HepG2 (cell line): Measurements from ENCODE around the gene INTS3. TPM values are rescaled to one million over a fixed set of nuclear protein-coding genes. Genes with fewer than 3 reads are reported as not detected.

ENCODE experiments used
- ATF6 ChIP-seq: sonication (generic); formaldehyde crosslinking; conservative IDR thresholded peaks from 2 replicates; pipeline ENCODE4 v1.4.0; 2020; ENCODE audit warnings: missing genetic modification reagents
- BCL6 ChIP-seq: IDR thresholded peaks from 2 replicates; pipeline ENCODE4 v1.6.1; 2016; ENCODE audit warnings: missing genetic modification reagents, missing compliant biosample characterization
- BHLHE40 ChIP-seq: IDR thresholded peaks from 2 replicates; pipeline ENCODE4 v1.6.1; 2011; ENCODE audit warnings: low read length, improper control_type of control experiment
- CTCF ChIP-seq: sonication (generic); formaldehyde crosslinking; IDR thresholded peaks from 2 replicates; pipeline ENCODE4 v1.5.0; 2020; ENCODE audit warnings: mild to moderate bottlenecking, missing genetic modification reagents, moderate library complexity
- FOXA1 ChIP-seq, 2 experiments: fragments of 450-650 bp in 1 of 2; sonication (generic) in 1 of 2; formaldehyde crosslinking in 1 of 2; IDR thresholded peaks; 2 replicates each; pipeline versions ENCODE4 v1.4.0 to v1.6.1; 2016 to 2020; ENCODE audit warnings: missing genetic modification reagents in 1 of 2
- KLF6 ChIP-seq: IDR thresholded peaks from 2 replicates; pipeline ENCODE4 v1.8.0; 2016; ENCODE audit warnings: missing biosample characterization, missing genetic modification reagents
- MNT ChIP-seq: fragments of 450-650 bp; IDR thresholded peaks from 2 replicates; pipeline ENCODE4 v1.6.1; 2016
- NFE2 ChIP-seq: sonication (generic); formaldehyde crosslinking; IDR thresholded peaks from 2 replicates; pipeline ENCODE4 v1.4.0; 2020; ENCODE audit warnings: missing genetic modification reagents
- PHB2 ChIP-seq: fragments of 450-650 bp; IDR thresholded peaks from 2 replicates; pipeline ENCODE4 v1.6.1; 2018; ENCODE audit not compliant: partially characterized antibody
- RXRA ChIP-seq: sonication (generic); formaldehyde crosslinking; IDR thresholded peaks from 2 replicates; pipeline ENCODE4 v1.5.1; 2020; ENCODE audit warnings: missing genetic modification reagents
- SMAD3 ChIP-seq: sonication (generic); formaldehyde crosslinking; IDR thresholded peaks from 2 replicates; pipeline ENCODE4 v1.4.0; 2020; ENCODE audit warnings: missing genetic modification reagents
- SMC3 ChIP-seq: IDR thresholded peaks from 2 replicates; pipeline ENCODE4 v1.6.1; 2011; ENCODE audit warnings: low read length, improper control_type of control experiment
- SRY ChIP-seq: sonication (generic); formaldehyde crosslinking; IDR thresholded peaks from 2 replicates; pipeline ENCODE4 v1.8.0; 2022; ENCODE audit warnings: mild to moderate bottlenecking, missing genetic modification reagents
- ZBTB3 ChIP-seq: sonication (generic); formaldehyde crosslinking; IDR thresholded peaks from 2 replicates; pipeline ENCODE4 v1.4.0; 2020; ENCODE audit warnings: low read depth, mild to moderate bottlenecking, moderate library complexity, missing genetic modification reagents, borderline replicate concordance
- ZFP91 ChIP-seq: sonication (generic); formaldehyde crosslinking; IDR thresholded peaks from 2 replicates; pipeline ENCODE4 v1.9.0; 2022; ENCODE audit warnings: missing genetic modification reagents, mild to moderate bottlenecking, borderline replicate concordance
- ZNF234 ChIP-seq: sonication (generic); formaldehyde crosslinking; conservative IDR thresholded peaks from 2 replicates; pipeline ENCODE4 v1.5.1; 2020; ENCODE audit warnings: mild to moderate bottlenecking, missing genetic modification reagents
- ZNF260 ChIP-seq: sonication (generic); formaldehyde crosslinking; IDR thresholded peaks from 2 replicates; pipeline ENCODE4 v1.4.0; 2020; ENCODE audit warnings: missing genetic modification reagents, low read depth, mild to moderate bottlenecking, borderline replicate concordance
- ZNF280B ChIP-seq: sonication (generic); formaldehyde crosslinking; IDR thresholded peaks from 2 replicates; pipeline ENCODE4 v1.5.0; 2020; ENCODE audit warnings: missing genetic modification reagents, mild to moderate bottlenecking, borderline replicate concordance
- ZNF451 ChIP-seq: sonication (generic); formaldehyde crosslinking; IDR thresholded peaks from 2 replicates; pipeline ENCODE4 v1.5.0; 2020; ENCODE audit warnings: mild to moderate bottlenecking, missing genetic modification reagents
- ZNF484 ChIP-seq: sonication (generic); formaldehyde crosslinking; IDR thresholded peaks from 2 replicates; pipeline ENCODE4 v1.5.1; 2020; ENCODE audit warnings: mild to moderate bottlenecking, low read depth, missing genetic modification reagents, borderline replicate concordance
- ZNF556 ChIP-seq: sonication (generic); formaldehyde crosslinking; IDR thresholded peaks from 2 replicates; pipeline ENCODE4 v1.4.0; 2020; ENCODE audit warnings: mild to moderate bottlenecking, missing genetic modification reagents, borderline replicate concordance
- ZNF558 ChIP-seq: sonication (generic); formaldehyde crosslinking; IDR thresholded peaks from 2 replicates; pipeline ENCODE4 v1.9.0; 2022; ENCODE audit warnings: mild to moderate bottlenecking, missing genetic modification reagents, borderline replicate concordance
- polyA plus RNA-seq, 8 experiments: library from polyadenylated mRNA; depleted of rRNA in 3 of 8; stranded (reverse) in 7 of 8; unstranded in 1 of 8; fragments of >200 nt; fragmentation: Illumina TruSeq in 4 of 8; extraction: Trizol in 4 of 8; gene quantifications; 2 replicates each; pipeline versions ENCODE4 v1.2.1 to v1.2.3, GENCODE V29; 2011 to 2016; ENCODE audit warnings: low read depth in 4 of 8, missing spikeins in 1 of 8, mixed read lengths in 1 of 8; ENCODE audit not compliant: insufficient read depth in 1 of 8
- total RNA-seq, 5 experiments: library from RNA; depleted of rRNA; stranded (reverse); fragments of >200 nt; fragmentation: Illumina TruSeq; extraction: Trizol; gene quantifications; 2 replicates each; pipeline ENCODE4 v1.2.3, GENCODE V29; 2016; ENCODE audit warnings: low read depth in 1 of 5

The INTS3 gene
- total and polyA plus RNA-seq, 2 of the 13 experiments (the other 11 are each of a cell fraction or from before 2014, with no cell fraction given), result 17.2 to 27.2 TPM

- TF ChIP-seq SRY, result no peak
- no peak for TF ChIP-seq ZNF280B (CRISPR knock-in tag)
- no peak for TF ChIP-seq ZBTB3 (CRISPR knock-in tag)
- TF ChIP-seq ZNF484 (CRISPR knock-in tag), result no peak
- no peak for TF ChIP-seq ZFP91 (CRISPR knock-in tag)
- TF ChIP-seq CTCF (CRISPR knock-in tag), result peak; percentile 97
- no peak for TF ChIP-seq ZNF558
- no peak for TF ChIP-seq ZNF451 (CRISPR knock-in tag)
- TF ChIP-seq MNT, result no peak
- peak; percentile 77 for TF ChIP-seq BHLHE40
- no peak for TF ChIP-seq KLF6 (CRISPR knock-in tag)
- TF ChIP-seq FOXA1 (IDR thresholded peaks at IDR 0.05), result no peak
- TF ChIP-seq FOXA1 (CRISPR knock-in tag; IDR thresholded peaks at IDR 0.05), result 0 out of 2 replicates have a peak, but pooled peaks have one; percentile 18
- peak; percentile 90 for TF ChIP-seq SMC3
- no peak for TF ChIP-seq RXRA
- no peak for TF ChIP-seq NFE2 (CRISPR knock-in tag)
- no peak for TF ChIP-seq ZNF260 (CRISPR knock-in tag)
- TF ChIP-seq BCL6, result no peak
- no peak for TF ChIP-seq ATF6 (CRISPR knock-in tag)
- TF ChIP-seq SMAD3 (CRISPR knock-in tag), result peak; percentile 52; the same call in 1 of the 2 replicates
- TF ChIP-seq ZNF556 (CRISPR knock-in tag), result no peak
- no peak for TF ChIP-seq ZNF234 (CRISPR knock-in tag)
- no peak for TF ChIP-seq PHB2
These were observed 21.7 kb downstream of the INTS3 start (continued) for GRCh38 chr1:153749408-153750005.
